GM21515 (cell line): ENCODE results near the gene FRAS1.
"Not testable (repeated sequence)": the region's sequence is repeated elsewhere in the genome, so short reads cannot be mapped to it uniquely, and the experiment has no call there.

Experiments
- ATAC-seq: cut with Tn5 transposase; IDR thresholded peaks from one replicate; pipeline ENCODE4 v1.9.1; 2021; ENCODE audit not compliant: unreplicated experiment

FRAS1 gene, protein sequence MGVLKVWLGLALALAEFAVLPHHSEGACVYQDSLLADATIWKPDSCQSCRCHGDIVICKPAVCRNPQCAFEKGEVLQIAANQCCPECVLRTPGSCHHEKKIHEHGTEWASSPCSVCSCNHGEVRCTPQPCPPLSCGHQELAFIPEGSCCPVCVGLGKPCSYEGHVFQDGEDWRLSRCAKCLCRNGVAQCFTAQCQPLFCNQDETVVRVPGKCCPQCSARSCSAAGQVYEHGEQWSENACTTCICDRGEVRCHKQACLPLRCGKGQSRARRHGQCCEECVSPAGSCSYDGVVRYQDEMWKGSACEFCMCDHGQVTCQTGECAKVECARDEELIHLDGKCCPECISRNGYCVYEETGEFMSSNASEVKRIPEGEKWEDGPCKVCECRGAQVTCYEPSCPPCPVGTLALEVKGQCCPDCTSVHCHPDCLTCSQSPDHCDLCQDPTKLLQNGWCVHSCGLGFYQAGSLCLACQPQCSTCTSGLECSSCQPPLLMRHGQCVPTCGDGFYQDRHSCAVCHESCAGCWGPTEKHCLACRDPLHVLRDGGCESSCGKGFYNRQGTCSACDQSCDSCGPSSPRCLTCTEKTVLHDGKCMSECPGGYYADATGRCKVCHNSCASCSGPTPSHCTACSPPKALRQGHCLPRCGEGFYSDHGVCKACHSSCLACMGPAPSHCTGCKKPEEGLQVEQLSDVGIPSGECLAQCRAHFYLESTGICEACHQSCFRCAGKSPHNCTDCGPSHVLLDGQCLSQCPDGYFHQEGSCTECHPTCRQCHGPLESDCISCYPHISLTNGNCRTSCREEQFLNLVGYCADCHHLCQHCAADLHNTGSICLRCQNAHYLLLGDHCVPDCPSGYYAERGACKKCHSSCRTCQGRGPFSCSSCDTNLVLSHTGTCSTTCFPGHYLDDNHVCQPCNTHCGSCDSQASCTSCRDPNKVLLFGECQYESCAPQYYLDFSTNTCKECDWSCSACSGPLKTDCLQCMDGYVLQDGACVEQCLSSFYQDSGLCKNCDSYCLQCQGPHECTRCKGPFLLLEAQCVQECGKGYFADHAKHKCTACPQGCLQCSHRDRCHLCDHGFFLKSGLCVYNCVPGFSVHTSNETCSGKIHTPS (N-terminal part only)

GRCh38 chr4:78057135-78057599, at the start of gene FRAS1:
TSS of gene FRAS1 (plus strand) at chr4:78057323. CDS start at chr4:78058010, 687 bp downstream.
- peak; percentile 24 for ATAC-seq

- not testable (repeated sequence) for ATAC-seq
Measured at GRCh38 chr4:78011003-78011402, 46.1 kb upstream of the FRAS1 start.

- no peak for ATAC-seq
Measured at GRCh38 chr4:78014889-78015886, 41.9 kb upstream of the FRAS1 start.

DNA sequence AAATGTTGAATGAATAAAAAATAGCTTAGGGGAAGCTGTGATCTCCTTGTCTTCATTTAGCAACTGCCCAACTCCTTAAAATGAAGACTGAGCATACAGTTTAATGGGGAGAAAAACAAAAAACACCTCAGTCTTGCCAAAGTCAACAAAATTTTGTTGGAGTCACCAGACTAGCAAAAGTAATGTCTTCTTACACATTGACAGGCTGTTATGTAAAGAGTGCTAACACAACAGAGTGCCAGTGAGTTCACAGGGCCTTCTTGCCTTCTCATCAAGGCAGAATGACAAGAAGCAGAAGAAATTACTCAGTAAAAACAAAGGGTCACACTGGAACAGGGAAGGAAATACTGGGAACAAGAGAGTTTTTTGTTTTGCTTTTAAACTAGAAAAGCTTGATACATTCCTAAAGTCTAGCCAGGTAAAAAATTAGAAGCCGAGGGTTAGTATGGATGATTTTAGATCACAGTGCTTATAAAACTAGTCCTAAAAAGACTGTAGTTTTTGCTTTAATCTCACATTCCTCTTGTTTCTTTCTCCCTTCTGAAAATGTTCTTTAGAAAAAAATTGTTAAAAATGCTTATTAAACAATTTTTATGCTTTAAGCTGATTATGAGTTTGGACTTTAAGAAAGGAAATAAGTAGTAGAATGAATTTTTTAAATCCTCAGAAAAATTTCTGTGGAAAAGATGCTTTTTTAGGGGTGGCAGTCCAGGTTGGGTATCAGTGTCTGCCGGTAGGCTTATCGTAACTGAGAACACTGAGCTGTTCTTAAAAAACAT, 38.7 kb upstream of the FRAS1 start:
- ATAC-seq: no peak

GRCh38 chr4:78019414-78019813, 37.7 kb upstream of the FRAS1 start:
- ATAC-seq: no peak

- no peak for ATAC-seq
Measured at GRCh38 chr4:78020677-78021076, 36.4 kb upstream of the FRAS1 start.

DNA sequence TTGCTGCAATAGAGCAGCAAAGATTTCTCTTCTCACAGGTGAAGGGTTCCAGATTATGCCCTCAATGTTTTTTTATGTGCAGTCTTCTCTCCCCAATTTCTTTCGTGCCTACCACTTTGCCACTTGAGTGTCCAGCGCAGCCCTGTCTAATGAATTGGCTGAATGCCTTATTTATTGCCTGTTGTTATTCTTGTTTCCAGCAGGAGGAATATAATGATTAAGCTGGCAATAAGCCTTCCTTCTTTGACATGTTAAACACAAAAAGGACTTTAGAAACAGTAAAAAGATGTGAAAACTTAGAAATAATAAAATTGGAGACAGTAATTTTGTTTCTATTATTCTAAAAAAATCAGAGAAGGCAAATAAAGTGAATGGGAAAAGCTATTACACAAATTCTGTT, 34.6 kb upstream of the FRAS1 start:
- ATAC-seq: no peak

GRCh38 chr4:78024085-78024484, 33.0 kb upstream of the FRAS1 start:
- no peak for ATAC-seq

- ATAC-seq: no peak
Measured at GRCh38 chr4:78024576-78025091, 32.5 kb upstream of the FRAS1 start.

DNA sequence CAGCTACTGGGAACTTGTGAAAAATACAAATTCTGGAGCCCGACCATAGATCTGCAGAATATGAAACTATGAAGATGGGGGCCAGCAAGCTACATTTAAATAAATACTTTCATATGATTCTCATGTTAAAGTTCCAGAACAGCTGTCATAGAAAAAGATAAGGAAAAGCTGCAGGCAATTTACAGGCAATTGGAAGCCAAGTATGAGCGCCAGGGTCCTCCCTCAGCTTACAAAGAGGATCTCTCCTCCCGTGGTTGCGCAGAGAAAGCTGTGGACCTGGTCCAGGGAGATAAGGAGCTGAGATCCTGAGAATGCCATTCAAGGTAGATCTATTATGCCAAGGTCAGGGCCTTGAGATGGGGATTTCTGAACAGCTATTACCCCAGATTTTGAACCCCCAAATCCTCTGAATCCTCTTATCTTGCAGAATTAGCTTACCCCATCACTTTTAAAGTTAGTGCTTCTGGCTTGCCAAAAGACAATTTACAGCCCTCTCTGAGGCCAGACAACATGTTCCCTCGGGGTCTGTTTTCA, 25.6 kb upstream of the FRAS1 start:
- ATAC-seq: no peak

- ATAC-seq: no peak
Measured at GRCh38 chr4:78032446-78032845, 24.7 kb upstream of the FRAS1 start.

- ATAC-seq: no peak
Measured at GRCh38 chr4:78032929-78033328, 24.2 kb upstream of the FRAS1 start.

- ATAC-seq: no peak
Measured at GRCh38 chr4:78033861-78034260, 23.3 kb upstream of the FRAS1 start.

DNA sequence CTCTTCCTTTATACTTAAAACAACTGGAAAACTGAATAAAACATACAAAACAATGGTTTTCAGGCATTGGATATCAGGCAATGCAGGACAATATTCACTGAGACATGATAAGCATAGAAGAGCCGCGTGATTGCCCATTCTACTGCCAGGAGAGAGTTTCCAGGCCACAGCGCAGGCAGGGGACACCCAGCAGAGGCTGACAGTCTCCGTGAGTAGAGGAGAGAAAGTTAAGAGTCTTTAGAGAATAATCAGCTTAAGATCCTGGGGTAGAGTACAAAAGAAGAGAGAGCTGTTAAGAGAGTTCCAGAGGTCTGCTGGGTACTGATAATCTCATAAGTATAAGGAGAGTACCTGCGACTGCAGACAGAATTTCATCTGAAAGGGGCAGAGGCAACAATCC, 18.4 kb upstream of the FRAS1 start:
- ATAC-seq: no peak

DNA sequence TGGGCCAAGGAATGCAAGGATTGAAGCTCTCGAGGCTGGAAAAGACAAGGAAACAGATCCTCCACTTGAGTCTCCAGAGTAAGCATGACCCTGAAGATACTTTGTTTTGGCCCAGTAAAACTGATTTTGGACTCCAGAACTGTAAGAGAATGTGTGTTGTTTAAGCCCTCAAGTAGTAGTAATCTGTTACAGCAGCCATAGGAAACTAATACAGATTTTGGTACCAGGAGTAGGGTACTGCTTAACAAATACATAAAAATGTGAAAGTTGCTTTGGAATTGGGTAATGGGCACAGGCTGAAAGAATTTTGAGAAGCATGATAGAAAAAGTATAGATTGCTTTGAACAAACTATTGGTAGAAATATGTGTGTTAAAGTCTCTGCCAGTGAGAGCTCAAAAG, 17.4 kb upstream of the FRAS1 start:
- ATAC-seq: no peak

DNA sequence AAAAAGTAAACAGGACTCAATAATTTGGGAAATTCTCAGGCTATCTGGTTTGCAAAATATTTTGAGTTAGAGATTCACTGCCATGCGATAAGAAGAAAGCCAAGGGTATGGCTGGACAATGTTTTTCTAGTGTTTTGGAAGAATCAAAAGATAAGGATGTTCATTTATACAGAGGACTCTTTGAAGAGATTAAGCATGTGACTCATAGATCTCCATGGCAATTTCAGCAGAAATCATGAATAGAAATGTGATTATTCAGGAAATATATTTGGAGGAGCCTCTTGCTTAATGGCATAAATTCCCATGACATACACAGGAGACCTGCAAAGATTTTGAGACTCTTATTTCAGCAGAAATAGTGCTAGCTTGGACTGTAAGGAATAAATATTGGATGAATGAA, 16.7 kb upstream of the FRAS1 start:
- ATAC-seq: no peak

DNA sequence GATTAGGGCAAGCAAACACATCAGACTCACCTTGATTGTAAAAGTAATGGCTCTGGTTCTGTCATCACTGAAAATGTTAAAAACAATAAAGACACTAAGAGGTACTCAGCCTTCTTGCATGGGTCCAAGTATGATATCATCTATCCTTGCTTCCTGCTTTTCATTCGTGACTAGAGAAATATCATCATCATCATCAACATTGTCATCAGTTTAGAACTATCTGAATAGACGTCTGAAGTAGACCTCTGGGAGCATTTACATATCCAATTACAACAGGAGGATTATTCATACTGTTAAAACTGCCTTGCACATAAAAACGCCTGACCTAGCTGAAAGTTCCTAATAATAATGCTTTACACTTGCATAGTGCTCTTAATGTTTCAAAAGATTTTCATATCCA, 9.8 kb upstream of the FRAS1 start:
- ATAC-seq: no peak

DNA sequence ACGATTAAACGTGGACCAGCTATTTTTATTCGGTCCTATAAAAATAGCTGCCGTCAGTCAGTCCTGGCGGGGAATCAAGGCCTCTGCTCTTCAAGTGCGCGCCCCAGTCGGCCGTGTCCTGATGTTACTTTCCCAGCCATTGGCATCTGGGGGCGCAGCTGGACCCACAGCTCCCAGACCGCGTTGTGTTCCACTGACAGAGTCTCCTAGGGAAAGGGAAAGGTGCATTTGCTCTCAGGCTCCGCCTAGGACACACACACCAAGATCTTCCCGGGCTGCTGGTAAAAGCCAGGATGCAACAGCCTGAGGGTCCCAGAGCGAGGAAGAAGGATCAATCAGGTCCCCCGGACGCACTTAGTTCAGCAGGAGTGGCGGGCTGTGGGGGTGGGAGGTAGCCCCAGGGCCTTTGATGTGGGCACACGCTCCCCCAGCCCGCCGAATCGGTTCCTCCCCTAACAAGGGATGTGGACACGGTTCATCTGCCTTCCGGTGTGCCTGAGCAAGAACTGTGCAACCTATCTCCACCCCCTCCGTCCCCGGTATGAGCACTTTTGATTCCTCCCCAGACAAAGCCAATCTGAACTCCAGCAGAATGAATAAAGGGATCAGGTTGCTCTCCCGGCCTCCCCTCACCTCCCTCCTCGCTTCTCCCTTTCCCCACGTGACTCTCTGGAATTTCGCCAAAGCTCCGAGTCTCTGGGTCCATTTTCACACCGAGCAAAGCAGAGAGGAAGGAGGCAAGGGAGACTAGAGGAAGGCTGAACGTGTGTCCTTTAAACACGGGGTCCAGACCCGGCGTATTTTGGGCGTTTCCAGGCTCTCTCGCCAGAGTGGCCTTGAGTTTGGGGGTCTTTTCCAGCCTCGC, 626 bp upstream of the FRAS1 start:
- ATAC-seq: peak; percentile 66
